Neural progenitor cell (in vitro differentiated cells): ENCODE results near the gene LPP.

ENCODE experiments used
- CTCF ChIP-seq: fragments of 200-600 bp; sonication (generic); IDR thresholded peaks from 2 replicates; pipeline ENCODE4 v1.5.1; 2017; ENCODE audit warnings: antibody characterized with exemption, mild to moderate bottlenecking
- EZH2 ChIP-seq: fragments of 200-600 bp; sonication (generic); IDR thresholded peaks from 2 replicates; pipeline ENCODE4 v1.6.1; 2017; ENCODE audit warnings: antibody characterized with exemption, mild to moderate bottlenecking, moderate library complexity
- EZH2phosphoT487 ChIP-seq: fragments of 200-600 bp; sonication (generic); IDR thresholded peaks from 2 replicates; pipeline ENCODE4 v1.6.1; 2017; ENCODE audit warnings: antibody characterized with exemption

GRCh38 chr3:188687389-188687788 lies 533.4 kb downstream of the LPP start:
- TF ChIP-seq CTCF (peak; percentile 35), EZH2 (no peak), EZH2phosphoT487 (no peak)
